HG03439 (cell line): Measurements from ENCODE around the gene CNTF.

Experiments used
- ATAC-seq: cut with Tn5 transposase; IDR thresholded peaks from one replicate; pipeline ENCODE4 v1.9.1; 2021; ENCODE audit warnings: mild to moderate bottlenecking, moderate library complexity; ENCODE audit not compliant: unreplicated experiment

Gene CNTF

GRCh38 chr11:58641803-58642581, 19.5 kb downstream of the CNTF start:
- no peak for ATAC-seq

GRCh38 chr11:58645854-58646253, 23.4 kb downstream of the CNTF start:
- no peak for ATAC-seq

- ATAC-seq, result peak; percentile 74
These were observed 24.8 kb downstream of the CNTF start for GRCh38 chr11:58647141-58647699.

- ATAC-seq, result peak; percentile 20
These were observed 25.4 kb downstream of the CNTF start for GRCh38 chr11:58647866-58648265.

- ATAC-seq, result no peak
These were observed 27.2 kb downstream of the CNTF start for GRCh38 chr11:58649623-58650022.

GRCh38 chr11:58650496-58650895, 28.0 kb downstream of the CNTF start:
- no peak for ATAC-seq

- no peak for ATAC-seq
These were observed 30.3 kb downstream of the CNTF start for GRCh38 chr11:58652726-58653280.

- peak; percentile 95 for ATAC-seq
These were observed 31.8 kb downstream of the CNTF start for GRCh38 chr11:58654079-58654907.

- ATAC-seq, result no peak
These were observed 32.4 kb downstream of the CNTF start for GRCh38 chr11:58654908-58655296.

- ATAC-seq, result no peak
These were observed 33.9 kb downstream of the CNTF start for GRCh38 chr11:58656348-58656747.

- no peak for ATAC-seq
These were observed 36.2 kb downstream of the CNTF start for GRCh38 chr11:58658623-58659022.

- ATAC-seq, result no peak
These were observed 36.9 kb downstream of the CNTF start for GRCh38 chr11:58659404-58659803.

GRCh38 chr11:58659910-58660570, 37.6 kb downstream of the CNTF start:
- ATAC-seq, result no peak

GRCh38 chr11:58671983-58672633, 49.6 kb downstream of the CNTF start:
- no peak for ATAC-seq

GRCh38 chr11:58674609-58675008, 52.1 kb downstream of the CNTF start:
- ATAC-seq, result no peak
